GM12874 (cell line): ENCODE results near the gene KIAA0930.

ENCODE experiments used
- CTCF ChIP-seq: IDR thresholded peaks from 2 replicates; pipeline ENCODE4 v1.5.1; 2011; ENCODE audit warnings: low read depth, mild to moderate bottlenecking, control low read depth, low read length, moderate library complexity; ENCODE audit not compliant: insufficient read depth

Gene KIAA0930

GRCh38 chr22:45244916-45245315 lies 4.2 kb upstream of the KIAA0930 start:
- TF ChIP-seq CTCF = no peak

DNA sequence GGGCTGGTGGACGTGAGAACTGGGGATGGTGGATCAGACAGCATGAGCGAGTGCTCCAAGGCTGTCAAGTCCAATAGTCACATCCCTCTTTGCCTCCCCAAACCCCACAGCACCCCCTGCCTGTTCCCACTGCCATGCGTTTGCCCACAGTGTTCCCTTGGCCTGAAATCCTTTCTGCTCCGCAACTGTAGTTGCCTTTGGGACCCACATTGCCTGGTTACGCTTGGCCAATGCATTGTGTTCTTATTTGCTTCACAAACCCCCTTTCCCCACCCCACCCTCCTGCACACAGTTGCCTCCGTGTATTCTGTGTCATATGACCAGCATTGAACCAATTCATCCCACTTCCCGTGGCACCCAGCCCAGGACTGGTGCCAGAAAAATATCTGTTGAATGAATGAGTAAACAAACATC lies 2.1 kb upstream of the KIAA0930 start:
- TF ChIP-seq CTCF = no peak

DNA sequence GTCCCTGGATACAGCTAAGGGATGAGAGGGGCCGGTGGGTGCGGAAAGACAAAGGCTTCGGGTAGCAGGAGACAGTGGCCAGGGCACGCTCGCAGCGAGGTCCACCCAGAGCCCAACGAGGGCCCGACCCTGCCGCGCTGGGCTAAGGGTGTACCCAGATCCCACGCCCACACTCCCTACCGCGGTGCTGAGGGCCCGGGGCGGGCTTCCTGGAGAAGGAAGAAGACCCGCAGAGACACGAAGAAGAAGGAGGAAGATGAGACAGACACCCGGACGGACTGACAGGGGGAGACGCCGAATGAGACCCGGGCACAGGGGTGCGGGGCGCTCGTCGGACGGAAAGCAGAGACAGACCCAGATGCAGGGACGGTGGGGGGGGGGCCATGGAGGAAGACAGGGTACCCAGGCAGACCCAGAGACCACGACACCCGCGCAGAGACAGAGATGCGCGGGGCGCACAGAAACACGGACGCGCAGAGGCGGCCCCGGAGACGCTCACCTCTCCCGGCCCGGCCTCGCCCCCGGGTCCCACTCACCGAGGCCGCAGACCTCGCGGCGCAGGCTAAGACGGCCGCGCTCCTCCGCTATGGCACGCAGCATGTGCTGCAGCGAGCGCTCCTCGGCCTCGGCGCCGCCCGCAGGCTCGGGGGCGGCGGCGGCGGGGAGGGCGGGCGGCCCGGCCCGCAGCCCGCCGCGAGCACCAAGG lies 437 bp downstream of the KIAA0930 start:
- no peak for TF ChIP-seq CTCF

DNA sequence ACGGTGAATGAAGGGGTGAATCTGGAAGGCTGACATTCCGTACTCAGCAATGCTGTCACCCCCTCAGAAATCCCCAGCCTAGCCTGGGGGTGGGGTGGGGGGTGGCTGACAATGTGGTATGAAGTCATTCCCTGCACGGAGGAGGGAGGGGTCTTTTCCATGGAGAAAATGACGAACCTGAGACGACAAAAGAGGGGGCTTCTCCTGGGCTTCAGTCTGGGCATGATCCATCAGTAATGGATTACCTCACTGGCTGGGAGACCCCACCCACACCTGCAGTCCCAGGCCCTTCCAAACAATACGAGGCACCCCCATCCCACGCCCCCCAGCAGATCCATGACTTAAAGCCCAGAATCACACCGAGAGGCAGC lies 1.0 kb downstream of the KIAA0930 start:
- no peak for TF ChIP-seq CTCF

GRCh38 chr22:45238957-45239680 lies 1.6 kb downstream of the KIAA0930 start:
- no peak for TF ChIP-seq CTCF

DNA sequence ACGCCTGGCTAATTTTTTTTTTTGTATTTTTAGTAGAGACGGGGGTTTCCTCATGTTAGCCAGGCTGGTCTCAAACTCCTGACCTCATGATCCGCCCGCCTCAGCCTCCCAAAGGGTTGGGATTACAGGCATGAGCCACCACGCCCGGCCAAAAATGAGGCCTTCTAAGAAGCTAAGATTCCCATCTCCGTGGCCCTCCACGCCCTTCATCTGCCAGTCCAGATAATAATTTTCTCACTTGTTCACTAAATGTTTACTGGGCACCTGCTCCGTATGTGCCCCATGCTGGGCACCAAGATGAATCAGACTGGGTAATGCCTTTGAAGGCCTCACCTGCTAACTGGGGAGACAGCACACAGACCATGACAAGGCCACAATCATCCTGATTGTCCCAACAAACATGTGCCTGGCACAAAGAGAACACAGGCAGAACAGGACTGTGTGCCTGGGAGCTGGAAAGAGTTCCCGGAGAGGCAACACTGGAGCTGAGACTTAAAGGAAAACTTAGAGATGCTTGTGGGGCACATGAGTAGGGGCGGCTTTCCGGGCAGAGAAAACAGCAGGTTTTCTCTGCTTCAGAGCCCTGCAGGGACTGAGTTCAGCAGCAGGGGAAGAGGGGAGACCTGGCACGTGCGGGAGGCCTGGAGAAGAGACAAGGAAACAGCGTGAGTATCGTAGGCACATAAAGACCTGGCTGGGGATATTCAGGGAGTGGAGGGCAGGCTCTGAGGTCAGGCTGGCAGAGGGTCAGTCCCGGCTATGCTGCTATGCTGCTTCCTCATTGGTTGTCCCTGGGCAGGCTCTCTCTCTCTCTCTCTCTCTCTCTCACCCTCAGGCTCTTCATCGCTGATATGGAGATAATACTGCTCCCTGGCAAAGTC lies 2.4 kb downstream of the KIAA0930 start:
- no peak for TF ChIP-seq CTCF
